Astrocyte of the cerebellum (primary cell): ENCODE measurements around the gene ACAD8.

Experiments used
- DNase-seq: peaks from one replicate; pipeline ENCODE4 v3.0.0-alpha.2; 2011; ENCODE audit warnings: low read depth
- H3K4me3 ChIP-seq: 2 replicates; pipeline ENCODE4 v1.5.1; 2011; ENCODE audit warnings: mild to moderate bottlenecking, low read depth, low read length, moderate library complexity
- CTCF ChIP-seq: IDR thresholded peaks from 2 replicates; pipeline ENCODE4 v1.5.1; 2012; ENCODE audit warnings: low read length, low read depth, moderate library complexity, mild to moderate bottlenecking; ENCODE audit errors: missing control alignments
- in situ Hi-C: cut with HindIII; loops from 2 replicates; pipeline ENCODE4 v1.10.0; 2017; ENCODE audit warnings: low sequenced_read_pairs

The ACAD8 gene

GRCh38 chr11:134229126-134229790 lies 24.1 kb upstream of the ACAD8 start:
- no peak for TF ChIP-seq CTCF
- H3K4me3 ChIP-seq: no peak overlapping the region
- no peak for DNase-seq
- in situ Hi-C loops: no loop called here

GRCh38 chr11:134230339-134230738 lies 23.0 kb upstream of the ACAD8 start:
- in situ Hi-C loops: no loop called here
- no peak for DNase-seq
- no peak overlapping the region for H3K4me3 ChIP-seq
- no peak for TF ChIP-seq CTCF

- no peak overlapping the region for H3K4me3 ChIP-seq
These were observed 21.3 kb upstream of the ACAD8 start for GRCh38 chr11:134231958-134232659.

GRCh38 chr11:134233729-134234179 lies 19.6 kb upstream of the ACAD8 start:
- no peak for DNase-seq
- in situ Hi-C loops: no loop called here
- no peak overlapping the region for H3K4me3 ChIP-seq
- TF ChIP-seq CTCF: no peak

More at GRCh38 chr11:134231958-134232659, 21.3 kb upstream of the ACAD8 start:
- TF ChIP-seq CTCF: no peak
- in situ Hi-C loops: no loop called here
- no peak for DNase-seq

- H3K4me3 ChIP-seq: no peak overlapping the region
- in situ Hi-C loops: no loop called here
- TF ChIP-seq CTCF: no peak
- DNase-seq: no peak
These were observed 18.0 kb upstream of the ACAD8 start for GRCh38 chr11:134235399-134235798.

- H3K4me3 ChIP-seq: no peak overlapping the region
- in situ Hi-C loops: no loop called here
- no peak for DNase-seq
- TF ChIP-seq CTCF: no peak
These were observed 16.4 kb upstream of the ACAD8 start for GRCh38 chr11:134236834-134237556.
